GM12872 (cell line): ENCODE data around the gene DOCK10.

Experiments used
- CTCF ChIP-seq: IDR thresholded peaks from 3 replicates; pipeline ENCODE4 v1.5.1; 2011; ENCODE audit warnings: low read depth, mild to moderate bottlenecking, low read length, moderate library complexity; ENCODE audit not compliant: insufficient read depth

Gene DOCK10

GRCh38 chr2:224987733-224988132, 54.5 kb downstream of the DOCK10 start:
- TF ChIP-seq CTCF, result no peak

- TF ChIP-seq CTCF, result no peak
Measured at GRCh38 chr2:224986477-224986876, 55.8 kb downstream of the DOCK10 start.

- TF ChIP-seq CTCF, result no peak
Measured at GRCh38 chr2:224984637-224985036, 57.6 kb downstream of the DOCK10 start.

GRCh38 chr2:224983712-224984554, 58.3 kb downstream of the DOCK10 start:
- no peak for TF ChIP-seq CTCF

GRCh38 chr2:224982910-224983711, 59.2 kb downstream of the DOCK10 start:
- TF ChIP-seq CTCF, result no peak

- no peak for TF ChIP-seq CTCF
Measured at GRCh38 chr2:224982226-224982625, 60.0 kb downstream of the DOCK10 start.
